GM19438 (cell line): ENCODE data around the gene SPRED2.

Source experiments
- ATAC-seq: cut with Tn5 transposase; IDR thresholded peaks from one replicate; pipeline ENCODE4 v1.9.1; 2021; ENCODE audit warnings: low read depth; ENCODE audit not compliant: unreplicated experiment

Gene SPRED2

DNA sequence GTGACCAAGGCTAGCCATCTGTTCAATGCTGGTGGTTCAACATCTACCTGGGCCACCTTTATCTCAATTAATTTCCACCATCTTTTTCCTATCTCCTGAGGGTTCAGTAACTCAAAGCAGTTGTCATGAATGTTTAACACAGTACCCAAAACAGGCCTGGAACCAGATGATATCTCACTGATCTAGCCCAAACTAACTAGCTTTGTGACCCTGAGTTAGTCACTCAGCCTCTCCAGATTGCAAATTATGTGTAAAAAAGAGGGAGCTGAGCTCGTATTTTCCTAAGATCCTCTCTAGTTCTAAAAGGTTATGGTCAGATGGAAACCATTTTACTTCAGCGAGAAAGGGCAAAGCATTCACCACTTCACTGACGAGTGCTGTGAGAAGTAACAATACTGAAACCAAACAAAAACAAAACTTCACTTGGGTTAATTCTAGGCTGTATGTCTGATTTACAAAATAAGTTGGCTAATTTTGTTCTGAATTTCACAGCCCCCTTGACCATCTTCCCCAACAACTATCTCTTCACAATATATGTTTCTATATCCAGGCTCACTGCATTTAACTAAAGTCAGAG is 14.8 kb downstream of the SPRED2 start:
- no peak for ATAC-seq

DNA sequence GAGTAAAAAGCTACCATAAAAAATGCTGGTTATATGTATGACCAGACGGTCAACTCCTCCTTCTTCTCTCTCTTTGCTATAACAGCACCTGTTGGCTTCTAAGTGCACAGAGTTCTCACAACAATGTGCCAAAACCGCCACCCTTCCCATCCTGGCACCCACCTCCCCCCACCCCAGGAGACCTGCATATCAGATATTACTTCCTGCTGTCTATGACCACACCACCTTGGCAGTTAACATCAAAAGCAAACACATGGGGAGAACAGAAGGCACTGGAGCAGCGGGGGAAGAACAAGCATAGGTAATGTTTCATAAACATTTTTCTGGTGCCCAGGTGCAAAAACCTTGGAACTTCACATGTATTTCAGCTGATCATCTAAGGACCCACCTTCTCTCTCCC is 15.5 kb downstream of the SPRED2 start:
- ATAC-seq, result no peak

DNA sequence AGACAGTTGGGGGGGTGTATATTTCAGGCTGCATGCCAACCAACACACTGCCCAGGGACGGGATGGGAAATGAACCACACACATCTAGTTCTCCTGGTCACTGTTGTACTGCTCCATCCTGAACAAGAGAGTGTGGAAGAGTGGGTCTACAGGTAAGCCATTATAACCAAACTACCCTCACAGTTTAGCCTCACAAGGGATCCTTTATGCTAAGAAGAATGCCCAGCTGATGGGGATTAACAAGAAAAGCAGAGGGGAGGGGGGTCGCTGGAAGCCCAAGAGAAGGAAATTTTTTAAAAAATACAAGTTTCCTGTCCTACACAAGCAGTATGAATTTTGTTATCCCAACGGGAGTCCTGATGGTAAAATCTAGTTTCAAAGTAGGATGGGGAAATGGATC is 16.1 kb downstream of the SPRED2 start:
- no peak for ATAC-seq

DNA sequence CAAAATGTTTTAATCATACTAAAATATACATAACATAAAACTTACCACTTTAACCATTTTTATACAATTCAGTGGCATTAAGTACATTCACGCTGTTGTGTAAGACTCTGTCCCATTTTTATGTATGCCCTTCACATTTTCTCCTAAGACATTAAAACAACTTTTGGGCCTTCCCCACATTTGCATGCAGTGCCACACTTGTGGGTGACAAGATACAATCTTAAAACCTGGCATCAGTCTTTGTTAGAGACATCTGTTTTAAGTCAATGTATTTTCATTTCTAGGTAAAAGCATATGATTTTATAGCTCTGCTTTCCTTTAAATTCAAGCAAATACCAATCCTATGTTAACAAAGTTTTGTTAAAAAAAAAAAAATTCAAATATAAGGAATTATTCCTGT is 17.3 kb downstream of the SPRED2 start:
- no peak for ATAC-seq

DNA sequence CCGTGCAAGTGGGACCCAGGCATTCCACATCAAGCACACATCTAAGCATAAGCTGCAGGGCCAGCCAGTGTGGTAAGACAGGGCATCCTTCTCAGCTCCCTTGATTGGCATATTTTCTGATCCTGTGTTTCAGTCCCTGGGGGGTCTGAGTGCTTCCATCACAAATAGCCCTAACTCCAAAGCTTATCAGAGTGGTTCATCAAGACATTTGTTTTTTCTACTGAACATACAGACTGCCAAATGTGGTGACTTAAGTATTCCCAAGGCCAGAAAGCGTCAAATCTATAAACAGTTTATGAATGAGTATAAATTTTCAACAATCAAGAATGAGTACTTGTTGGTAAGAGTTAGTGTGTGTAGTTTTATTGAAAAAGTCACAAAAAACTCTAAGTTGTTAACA is 18.8 kb downstream of the SPRED2 start:
- ATAC-seq, result no peak

DNA sequence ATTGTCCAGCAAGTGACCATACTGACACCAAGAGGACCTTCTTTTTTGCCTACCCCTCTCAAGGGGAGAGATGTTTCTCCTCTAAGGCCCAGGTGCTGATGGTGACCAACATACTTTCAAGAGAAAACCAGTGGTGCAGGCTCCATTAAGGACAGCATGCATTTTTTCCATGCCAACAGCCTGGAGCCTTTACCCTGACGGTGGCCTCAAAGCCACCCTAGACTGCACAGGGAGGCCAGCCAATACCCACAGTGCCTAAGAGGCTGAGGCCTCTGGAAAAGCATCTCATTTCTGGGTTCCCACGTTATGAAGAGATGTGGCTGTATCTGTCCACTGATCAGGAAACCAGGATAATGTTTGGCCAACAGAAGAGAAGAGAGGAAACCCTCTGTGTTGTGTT is 19.3 kb downstream of the SPRED2 start:
- ATAC-seq, result no peak

DNA sequence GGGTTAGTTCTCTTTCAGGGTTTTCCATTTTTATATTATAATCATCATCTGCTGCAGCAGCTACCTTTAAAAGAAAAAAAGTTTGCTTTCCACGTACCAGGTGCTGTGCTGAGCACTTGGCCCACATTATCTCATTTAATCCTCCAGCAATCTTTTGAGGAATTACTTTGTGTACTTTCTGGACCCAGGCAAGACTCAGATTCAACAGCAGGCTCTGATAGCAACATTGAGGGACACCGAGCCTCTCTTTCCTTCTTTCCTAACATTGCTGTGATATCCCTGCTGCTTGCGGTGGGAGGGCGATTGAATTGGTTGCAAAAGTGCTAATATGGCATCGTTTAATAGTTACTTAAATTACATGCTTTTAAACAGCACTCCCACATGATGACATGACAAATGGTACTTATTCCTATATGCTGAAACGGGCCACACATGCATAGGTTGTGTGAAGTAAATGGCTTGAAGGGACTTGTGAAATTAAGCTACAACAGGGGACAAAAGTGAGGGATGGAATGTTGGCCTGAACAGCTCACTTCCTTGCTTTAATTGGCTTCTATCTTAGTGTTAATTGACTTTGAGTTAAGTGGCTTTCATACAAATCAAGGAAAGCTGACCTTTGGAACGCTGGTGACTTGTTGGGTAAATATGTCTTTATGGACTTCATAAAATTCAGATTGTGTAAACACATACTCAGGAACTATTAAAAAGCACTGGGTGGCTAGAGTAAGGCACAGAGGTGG is 21.2 kb downstream of the SPRED2 start:
- ATAC-seq, result no peak

DNA sequence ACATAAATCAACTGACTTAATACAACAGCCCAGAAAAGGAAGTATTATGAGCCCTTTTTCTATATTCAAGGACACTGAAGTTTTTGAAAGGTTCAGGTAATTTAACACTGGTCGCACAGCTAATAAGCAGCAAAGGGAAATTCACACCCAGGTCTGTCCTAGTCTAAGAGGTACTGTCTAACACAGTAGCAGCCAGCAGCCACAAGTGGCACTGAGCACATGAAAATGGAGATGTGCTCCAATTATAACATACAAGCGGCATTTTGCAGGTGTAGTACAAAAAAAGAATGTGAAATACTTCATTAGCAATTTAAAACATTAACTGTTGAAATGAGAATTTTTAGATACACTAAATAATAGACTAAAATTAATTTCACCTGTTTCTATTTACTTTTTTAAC is 23.4 kb downstream of the SPRED2 start:
- ATAC-seq, result no peak

DNA sequence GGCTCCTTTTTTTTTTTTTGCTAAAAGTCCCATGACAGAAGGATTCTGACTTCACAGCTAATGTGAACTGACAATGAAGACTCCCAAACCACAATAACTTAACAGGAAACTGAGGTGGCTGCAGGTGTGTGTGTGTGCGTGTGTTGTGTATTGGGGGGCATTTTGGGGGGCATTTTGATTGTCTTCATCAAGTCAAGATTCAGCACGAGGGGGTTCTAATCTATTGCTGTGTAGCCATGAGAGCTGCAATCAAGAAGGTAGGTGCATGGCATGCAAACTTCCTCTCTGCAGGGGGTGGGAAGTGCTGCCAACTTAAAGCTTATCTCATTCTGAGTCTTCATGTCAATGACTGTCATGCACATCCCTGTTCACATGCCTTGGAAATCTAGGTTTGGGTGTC is 25.2 kb downstream of the SPRED2 start:
- no peak for ATAC-seq

DNA sequence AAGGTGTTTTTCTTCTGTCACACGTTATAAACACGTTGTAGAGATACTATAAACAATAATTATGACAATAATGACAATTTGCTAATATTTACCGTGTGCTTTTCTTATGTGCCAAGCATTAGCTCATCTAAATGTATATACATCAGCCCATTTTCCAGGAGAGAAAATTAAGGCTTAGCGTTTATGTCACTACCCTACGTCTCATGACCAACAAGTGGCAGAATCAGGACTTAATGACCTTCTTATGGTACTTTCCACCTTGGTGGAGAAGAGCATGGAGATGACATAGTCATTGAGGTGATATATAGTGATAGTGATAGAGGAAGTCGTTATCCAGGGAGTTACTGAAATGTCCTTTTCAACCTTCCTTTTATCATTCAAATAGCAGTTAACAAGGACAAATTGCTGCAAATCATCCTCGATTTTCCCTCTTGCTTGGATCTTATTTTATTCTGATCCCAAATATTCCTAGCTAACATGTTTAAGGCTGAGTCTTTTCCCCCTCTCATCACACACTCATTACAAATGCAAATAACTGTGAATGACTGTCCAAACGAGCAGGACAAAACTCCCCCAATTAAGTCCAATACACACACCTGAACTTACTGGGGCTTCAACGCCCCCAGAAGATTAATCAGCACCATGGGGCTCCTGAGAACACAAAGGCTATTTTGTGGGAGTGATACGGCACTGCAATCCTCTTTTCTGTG is 27.3 kb downstream of the SPRED2 start:
- ATAC-seq, result no peak

DNA sequence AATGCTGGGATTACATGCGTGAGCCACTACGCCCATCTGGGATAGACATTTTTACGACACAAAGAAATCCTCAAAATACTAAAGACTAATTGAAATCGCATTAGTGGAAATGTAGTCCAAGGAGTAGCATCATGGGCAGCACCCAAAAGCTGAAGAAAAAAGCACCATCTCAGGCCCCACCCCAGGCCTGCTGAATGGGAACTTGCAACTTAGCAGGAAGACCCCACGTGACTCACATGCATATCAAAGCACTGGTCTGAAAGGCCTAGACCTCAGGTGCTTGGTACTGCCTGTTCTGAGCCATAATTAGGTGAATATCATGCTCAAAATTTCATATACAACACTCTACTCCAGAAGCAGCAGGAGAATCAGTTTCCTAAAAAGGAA is 28.9 kb downstream of the SPRED2 start:
- no peak for ATAC-seq

DNA sequence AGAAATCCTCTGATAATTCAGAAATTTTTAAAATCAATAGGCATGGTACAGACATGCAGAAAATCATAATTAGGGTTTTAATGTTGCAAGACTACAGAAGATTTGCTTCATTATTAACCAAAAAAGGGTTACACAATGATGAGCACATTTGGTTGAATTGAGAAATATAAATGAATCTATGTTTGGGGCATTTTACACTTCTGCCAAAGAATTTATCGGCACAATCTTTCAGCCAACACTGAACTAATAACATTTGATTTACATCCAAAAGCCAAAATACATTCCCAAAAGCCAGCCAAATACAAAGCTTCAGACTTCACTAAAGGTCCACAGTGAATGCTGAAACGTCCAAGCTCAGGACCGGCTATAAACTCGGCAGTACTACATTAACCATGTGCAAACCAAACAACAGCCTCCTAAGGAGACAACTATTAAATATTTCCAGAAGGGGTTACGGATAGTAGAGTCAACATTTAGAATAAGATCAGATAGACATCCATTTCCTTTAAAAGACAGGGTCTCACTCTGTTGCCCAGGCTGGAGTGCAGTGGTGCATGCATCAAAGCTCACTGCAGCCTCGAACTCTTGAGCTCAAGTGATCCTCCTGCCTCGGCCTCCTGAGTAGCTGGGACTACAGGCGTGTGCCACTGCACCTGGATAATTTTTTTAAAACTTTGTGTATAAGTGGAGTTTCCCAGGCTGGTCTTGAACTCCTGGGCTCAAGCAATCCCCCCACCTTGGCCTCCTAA is 29.4 kb downstream of the SPRED2 start:
- no peak for ATAC-seq

DNA sequence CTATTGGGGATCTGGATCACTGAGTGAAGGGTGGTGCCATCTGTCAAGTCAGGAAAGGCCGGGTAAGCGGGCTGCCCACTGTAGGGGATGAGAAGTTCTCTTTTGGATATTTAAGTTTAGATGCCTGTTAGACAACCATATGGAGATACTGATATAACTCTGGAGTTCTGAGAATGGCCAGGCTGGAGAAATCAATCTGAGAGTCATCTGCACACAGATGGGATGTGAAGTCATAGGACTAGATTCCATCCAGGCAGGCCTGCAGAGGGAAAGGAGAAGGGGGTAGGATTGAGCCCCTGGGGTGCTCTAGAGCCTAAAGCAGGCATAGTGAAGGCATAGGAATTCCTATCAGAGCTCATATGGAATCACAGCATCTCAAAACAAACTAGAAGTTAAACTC is 30.1 kb downstream of the SPRED2 start:
- ATAC-seq, result no peak

DNA sequence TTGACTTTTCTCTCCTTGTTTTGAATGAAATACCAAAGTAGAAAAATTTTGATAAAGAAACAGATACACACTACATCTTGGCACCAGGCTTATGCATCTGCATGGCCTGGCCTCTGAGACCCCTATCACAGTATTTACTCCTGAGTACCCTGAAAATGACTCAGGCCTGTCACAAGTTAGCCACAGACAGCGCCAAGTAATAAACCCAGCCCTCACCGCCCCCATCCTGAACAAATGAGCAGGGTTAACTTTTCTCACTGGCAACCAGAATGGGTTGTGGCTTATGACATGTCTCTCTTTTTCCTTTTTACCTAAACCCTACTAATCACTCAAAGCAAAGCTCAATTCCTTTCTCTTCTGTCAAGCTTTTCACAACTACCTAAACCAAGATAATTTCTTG is 35.3 kb downstream of the SPRED2 start:
- no peak for ATAC-seq

DNA sequence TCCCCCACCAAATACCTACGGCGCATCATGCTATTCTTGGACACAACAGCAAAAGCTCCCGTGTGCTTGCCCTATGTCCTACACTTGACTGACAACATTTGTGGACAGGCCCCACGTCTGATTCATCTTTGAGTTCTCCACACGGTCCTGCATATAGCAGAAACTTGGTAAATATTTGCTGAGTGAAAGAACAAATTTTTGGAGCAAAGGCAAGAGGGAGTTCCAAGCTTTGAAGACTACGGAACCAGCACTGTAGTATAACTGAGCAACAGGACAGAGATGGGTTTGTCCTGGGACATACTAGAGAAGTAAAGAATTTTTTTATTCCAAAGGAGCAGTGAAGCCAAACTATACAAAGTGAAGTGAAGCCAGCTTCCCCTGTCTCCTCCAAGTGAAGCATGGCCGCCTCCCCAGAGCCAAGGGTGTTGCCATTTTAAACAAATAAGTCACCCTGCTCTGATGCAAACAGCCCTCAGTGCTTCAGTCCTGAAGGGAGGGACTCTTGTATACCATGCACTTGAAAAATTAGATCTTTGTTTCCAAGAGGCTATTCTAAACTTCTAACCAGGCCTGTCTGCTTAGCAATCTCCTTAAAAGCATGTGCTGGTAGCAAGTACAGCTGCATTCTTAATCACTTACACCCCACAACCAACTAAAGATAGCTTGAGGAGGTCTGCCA is 35.9 kb downstream of the SPRED2 start:
- ATAC-seq, result no peak

DNA sequence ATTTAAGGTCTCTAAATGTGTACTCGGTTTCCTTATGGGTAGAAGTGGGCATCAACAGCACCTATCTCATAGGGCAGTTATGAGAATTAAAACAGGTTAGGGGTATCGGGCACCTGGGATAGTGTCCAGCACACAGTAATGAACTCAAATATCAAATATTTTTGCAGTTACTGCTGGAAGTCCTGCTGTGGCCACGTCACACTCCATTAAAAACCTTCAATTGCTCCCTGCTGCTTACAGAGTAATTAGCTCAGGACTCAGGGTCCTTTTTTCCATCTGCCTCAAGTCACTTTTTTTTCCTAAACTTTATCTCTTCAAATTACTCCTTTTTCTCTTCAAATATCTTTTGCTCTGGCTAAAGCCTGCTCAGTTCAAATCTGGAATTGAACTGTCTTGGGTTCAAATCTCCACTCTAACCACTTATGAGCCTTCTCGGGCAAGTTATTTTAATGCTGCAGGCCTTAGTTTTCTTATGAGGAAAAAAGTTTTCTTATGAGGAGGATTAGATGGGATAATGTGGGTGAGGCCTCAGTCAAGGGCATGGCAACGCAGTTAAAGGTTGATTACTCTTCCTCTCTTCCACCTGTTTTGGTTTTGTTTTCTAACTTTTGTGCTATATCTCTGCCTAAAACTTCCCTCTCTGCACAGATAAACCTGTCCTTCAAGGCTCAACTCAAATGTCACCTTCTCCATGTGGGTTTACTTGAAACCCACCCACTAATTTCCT is 36.6 kb downstream of the SPRED2 start:
- ATAC-seq, result no peak

DNA sequence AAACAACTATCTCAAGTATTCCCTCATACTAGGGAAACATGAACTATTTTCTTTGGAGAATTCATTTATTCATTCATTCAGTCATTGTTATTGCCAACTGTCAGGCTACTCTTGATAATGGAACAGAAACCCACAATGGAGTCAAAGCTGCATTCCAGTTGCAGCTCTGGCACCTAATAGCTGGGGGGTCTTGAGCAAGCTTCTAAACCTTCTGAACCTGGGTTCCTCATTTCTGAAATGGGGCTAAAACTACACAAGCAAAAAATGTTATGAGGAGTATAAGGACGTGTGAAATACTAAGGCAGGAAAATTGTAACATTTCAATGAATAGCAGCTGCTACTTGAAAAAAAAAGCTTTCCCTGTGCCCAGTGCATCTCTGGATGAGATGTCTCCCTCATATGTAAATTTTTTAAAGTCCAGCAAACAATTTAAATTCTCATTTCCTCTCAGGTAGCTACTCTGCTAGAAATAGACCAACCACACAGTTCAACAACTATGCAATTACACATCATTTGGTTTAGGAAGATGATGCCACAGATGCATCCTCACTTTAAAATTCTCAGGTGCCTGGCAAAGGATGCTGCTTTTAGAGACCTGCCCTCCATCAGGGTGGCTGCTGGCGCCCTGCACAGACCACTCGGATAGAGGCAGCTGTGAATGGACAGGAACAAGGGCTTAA is 38.5 kb downstream of the SPRED2 start:
- no peak for ATAC-seq

DNA sequence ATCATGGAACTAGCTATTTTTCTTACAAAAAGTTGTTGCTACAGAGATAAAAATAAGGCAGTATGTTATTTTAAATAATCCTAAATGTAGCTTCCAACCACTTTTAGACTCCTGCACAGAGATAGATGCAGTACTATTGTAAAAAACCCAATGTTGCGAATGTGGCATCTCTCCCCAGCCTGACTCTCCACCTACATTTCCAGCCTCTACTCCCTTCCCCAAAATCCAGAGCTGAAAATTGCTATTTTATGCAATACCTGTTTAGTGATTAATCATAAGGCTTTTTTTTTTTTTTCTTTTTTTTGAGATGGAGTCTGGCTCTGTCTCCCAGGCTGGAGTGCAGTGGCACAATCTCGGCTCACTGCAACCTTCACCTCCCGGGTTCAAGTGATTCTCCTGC is 39.4 kb downstream of the SPRED2 start:
- ATAC-seq, result no peak

DNA sequence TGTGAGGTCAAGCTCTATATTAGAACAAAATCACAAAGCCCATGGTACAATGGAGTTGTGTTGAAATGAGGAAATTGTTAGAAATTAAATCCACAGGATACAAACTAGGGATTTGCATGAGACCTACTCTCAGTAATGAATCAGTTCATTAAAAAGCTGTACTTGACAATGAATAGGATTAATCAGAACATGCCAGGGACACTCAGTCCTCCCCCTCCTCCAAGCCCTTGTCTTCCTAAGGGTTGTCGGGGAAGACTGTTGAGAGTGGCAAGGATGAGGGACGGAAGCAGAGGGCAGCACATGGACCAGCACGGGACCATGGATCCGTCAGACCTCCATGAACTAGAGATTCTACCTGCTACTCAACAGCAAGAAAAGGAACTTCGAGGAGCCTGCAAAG is 39.8 kb downstream of the SPRED2 start:
- no peak for ATAC-seq

DNA sequence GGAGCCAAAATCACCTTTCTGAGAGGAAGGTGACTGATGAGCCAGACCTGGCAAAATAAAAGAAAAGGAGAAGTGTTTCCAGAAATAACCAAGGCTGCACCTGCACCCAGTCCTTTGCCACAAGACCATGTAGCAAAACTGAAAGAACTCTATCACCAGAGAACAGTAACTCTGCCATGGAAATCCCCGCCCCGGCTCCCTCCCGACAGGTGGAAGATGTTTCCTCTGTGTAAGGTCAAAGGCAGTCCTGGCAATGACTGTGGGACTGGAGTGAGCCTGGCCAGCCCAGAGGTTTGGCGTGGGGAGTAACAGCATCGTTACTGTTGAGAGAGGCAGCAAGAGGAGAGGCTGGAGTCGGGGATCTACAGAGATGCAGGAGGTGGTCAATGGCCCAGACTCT is 42.3 kb downstream of the SPRED2 start:
- peak; percentile 62 for ATAC-seq
